KOPT-K1 (cell line): ENCODE measurements around the gene PSRC1.

Source experiments
- H3K27ac ChIP-seq: fragments of 200-600 bp; sonication (generic); 2 replicates; pipeline ENCODE4 v1.5.1; 2016; ENCODE audit warnings: antibody characterized with exemption, mild to moderate bottlenecking, low read depth, low read length; ENCODE audit not compliant: poor library complexity, severe bottlenecking
- H3K36me3 ChIP-seq: fragments of 200-600 bp; sonication (generic); 2 replicates; pipeline ENCODE4 v1.5.1; 2017; ENCODE audit warnings: antibody characterized with exemption, mild to moderate bottlenecking, low read length, moderate library complexity; ENCODE audit not compliant: insufficient read depth
- H3K9me3 ChIP-seq: fragments of 200-600 bp; sonication (generic); 2 replicates; pipeline ENCODE4 v1.5.1; 2017; ENCODE audit warnings: antibody characterized with exemption, low read length, mild to moderate bottlenecking; ENCODE audit not compliant: insufficient read depth, poor library complexity, severe bottlenecking

Gene PSRC1

DNA sequence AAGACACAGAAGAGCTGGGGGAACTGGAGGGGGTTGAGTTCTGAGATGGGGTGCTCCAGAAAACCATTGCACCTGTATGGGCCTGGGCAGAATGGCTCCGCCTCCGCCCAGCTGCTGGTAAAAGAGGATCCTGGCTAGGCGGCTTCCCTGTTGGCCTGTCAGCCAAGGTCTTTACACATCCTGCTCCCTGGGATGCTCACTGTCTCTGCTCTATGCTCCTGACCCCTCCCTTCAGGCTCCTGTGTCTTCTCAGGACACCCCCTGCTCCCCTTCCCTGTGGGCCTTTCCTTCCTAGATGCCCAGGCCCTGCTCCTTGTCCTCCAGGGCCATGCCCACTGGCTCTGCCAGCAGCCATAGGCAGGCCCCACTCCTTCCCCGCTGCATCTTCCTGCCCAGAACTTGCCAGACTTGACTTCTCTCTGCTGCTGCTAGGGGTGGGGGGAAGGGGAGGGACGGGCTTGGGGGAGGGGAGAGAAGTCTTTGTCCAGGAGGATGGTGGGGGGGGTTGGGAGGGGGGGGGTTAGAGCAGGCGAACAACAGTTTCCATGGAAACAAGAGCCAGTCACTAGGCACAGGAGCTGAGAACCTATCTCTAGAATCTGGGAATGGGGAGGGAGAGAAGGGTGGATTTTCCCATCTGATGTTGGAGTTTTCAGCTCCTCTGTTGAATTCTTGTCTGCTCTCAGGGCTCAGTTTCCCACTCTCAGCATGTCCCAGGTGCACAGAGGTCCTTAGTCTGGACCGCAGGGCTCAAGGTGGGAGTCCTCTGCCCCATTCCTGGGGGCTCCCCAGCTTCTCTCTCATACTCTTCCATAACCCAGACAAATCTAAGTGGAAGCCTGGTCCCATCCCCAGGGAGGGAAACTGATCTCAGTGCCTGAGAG lies 23.0 kb downstream of the PSRC1 start:
- no peaks in the 10 kb centered on the region for H3K9me3 ChIP-seq
- no peak overlapping the region for H3K27ac ChIP-seq
- H3K36me3 ChIP-seq = no peaks in the 10 kb centered on the region

DNA sequence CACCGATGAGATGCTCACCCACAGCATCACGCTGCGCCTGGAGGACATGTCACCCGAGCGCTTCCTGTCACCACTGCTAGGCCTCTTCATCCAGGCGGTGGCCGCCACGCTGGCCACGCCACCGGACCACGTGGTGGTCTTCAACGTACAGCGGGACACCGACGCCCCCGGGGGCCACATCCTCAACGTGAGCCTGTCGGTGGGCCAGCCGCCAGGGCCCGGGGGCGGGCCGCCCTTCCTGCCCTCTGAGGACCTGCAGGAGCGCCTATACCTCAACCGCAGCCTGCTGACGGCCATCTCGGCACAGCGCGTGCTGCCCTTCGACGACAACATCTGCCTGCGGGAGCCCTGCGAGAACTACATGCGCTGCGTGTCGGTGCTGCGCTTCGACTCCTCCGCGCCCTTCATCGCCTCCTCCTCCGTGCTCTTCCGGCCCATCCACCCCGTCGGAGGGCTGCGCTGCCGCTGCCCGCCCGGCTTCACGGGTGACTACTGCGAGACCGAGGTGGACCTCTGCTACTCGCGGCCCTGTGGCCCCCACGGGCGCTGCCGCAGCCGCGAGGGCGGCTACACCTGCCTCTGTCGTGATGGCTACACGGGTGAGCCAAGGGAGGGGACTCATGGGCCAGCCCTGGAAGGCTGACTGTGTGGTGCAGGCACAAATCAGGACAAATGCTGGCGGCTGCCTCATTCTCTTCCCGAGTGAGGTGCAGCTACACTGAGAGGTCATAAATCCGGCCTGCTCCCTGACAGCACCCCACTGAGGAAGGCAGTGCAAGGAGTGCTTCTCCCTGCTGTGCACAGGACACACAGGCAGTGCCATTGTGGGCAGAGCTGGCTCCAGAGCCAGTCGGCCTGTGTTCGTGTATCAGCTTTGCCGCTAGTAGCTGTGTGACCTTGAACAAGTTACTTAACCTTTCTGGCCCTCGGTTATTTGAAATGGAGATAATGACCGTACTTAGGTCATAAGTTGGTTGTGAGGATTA lies 24.2 kb downstream of the PSRC1 start:
- H3K36me3 ChIP-seq = no peaks in the 10 kb centered on the region

DNA sequence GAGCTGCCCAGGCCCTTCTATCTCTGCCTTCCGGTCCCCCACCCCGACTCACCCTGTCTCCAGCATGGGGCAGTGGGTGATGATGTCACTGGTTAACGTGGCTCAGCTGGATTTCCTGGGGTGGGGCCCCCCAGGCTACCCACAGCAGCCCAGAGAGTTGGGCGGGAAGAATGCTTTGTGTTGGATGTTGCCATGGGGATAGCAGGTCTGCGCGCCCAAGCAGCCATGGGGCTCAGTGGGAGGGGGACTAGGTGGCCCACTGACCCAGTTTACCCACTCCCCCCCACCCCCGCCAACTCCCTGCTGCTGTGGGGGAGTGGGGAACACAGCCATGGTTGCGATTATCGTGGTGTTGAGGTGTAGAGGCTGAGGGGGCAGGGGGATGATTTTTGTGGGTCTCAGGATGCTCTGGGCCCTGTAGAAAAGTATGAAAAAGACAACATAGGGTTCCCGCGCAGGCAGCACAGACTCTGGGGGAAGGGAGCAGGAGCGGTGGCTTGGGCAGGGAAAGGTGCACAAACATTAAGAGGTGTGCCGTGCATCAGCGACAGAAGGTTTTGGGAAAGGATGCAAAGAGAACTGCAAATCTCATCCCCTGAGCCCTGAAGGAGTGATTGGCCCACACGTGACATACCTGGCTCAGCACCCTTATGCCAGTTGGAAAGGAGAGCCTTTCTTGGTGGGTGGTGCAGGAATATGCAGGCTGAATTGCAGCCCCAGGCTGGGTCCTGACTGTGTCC lies 25.1 kb downstream of the PSRC1 start:
- H3K9me3 ChIP-seq = no peaks in the 10 kb centered on the region
- H3K27ac ChIP-seq = no peak overlapping the region
- H3K36me3 ChIP-seq = no peaks in the 10 kb centered on the region

More for the DNA sequence above, 24.2 kb downstream of the PSRC1 start:
- H3K9me3 ChIP-seq = no peaks in the 10 kb centered on the region
- H3K27ac ChIP-seq = no peak overlapping the region

DNA sequence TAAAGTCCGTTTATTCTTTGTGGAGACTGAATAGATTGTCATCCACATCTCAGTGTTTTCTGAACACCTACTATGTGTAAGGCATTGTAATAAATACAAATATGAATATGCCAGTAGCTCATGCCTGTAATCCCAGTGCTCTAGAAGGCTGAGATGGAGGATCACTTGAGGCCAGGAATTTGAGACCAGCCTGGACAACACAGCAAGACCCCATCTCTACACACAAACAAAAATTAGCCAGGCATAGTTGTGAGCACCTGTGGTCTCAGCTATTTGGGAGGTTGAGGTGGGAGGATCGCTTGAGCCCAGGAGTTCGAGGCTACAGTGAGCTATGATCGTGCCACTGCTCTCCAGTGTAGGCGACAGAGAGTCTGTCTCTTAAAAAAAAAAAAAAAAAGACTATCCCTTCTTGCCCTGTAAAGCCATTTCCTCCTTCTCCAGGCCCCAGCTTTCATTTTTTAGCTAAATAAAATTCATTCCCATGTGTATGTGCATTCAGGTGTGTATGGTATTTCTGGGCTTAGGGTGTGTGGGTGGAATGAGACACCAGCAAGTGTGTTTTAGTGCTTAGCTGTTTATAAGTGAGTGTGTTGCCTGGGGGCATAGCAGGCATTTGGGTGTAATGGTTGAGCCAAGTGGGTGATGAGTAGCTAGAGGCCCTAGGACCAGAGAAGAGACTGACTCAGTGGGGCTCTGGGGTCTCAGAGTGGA lies 25.8 kb downstream of the PSRC1 start:
- H3K9me3 ChIP-seq = no peaks in the 10 kb centered on the region
- no peaks in the 10 kb centered on the region for H3K36me3 ChIP-seq
- no peak overlapping the region for H3K27ac ChIP-seq

DNA sequence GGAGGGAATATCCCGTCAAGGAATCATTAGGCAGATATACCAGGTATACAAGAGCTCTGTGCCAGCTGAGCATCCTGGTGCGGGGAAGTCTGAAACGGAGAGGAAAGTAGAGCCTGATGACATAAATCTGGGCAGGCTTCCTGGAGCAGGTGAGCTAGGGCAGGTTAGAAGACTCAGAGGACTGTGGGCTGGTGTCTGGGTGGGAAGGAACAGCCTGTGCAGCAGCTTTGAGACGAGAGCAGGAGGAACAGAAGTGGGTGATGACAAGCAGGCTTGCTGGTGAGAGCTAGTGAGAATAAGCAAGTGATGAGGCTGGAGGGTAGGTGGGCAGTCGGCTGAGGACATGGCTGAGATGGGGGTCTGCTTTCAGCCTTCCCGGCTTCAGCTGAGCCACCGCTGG lies 26.9 kb downstream of the PSRC1 start:
- H3K27ac ChIP-seq = no peak overlapping the region
- no peaks in the 10 kb centered on the region for H3K9me3 ChIP-seq
- no peaks in the 10 kb centered on the region for H3K36me3 ChIP-seq

DNA sequence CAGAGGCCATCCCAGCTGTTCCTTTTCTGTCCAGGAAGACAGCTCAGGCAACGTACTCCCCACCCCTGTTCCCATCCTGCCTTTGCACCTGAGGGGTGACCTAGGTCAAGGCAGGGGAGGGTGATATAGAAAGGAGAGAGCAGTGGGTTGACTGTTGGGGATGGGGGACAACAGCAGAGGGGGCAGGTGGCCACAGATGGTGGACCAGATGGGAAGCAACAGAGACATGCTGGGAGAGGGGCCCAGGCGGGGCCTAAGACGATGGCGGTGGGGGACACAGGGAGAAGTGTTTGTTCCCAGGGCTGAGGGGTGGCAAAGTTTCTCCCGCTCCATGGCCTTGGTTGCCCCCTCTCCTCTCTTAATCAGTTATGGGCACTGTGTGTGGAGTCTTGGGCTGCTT lies 27.3 kb downstream of the PSRC1 start:
- no peak overlapping the region for H3K27ac ChIP-seq
- no peaks in the 10 kb centered on the region for H3K36me3 ChIP-seq
- no peaks in the 10 kb centered on the region for H3K9me3 ChIP-seq

DNA sequence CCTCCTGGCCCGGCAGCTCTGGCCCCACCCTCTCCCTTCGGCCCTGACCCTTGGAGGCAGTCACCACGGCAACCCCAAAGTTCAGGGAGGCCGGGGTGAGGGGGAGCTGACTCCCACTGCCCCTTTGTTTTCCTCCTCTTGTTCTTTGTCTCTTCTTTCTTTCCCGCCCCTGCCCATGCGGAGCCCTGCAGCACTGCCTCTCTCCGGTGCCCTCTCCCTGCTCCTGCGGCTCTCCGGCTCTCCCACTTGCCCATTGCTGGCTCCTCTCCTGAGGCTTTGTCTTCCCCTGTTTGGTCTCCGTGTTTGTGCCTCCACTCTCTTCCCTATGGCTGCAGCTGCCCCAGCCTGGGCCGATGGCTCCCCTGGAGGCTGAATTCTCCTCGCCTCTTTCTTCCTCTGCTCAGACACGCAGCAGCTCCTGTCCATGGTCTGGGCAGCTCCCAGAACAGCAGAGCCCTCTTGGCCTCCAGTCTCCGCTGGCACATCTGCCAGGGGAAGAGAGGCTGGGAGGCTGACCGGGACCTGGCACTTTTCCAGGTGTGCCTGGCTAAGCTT lies 27.8 kb downstream of the PSRC1 start:
- Histone ChIP-seq H3K36me3 (no peaks in the 10 kb centered on the region), H3K9me3 (no peaks in the 10 kb centered on the region), H3K27ac (no peak overlapping the region)

DNA sequence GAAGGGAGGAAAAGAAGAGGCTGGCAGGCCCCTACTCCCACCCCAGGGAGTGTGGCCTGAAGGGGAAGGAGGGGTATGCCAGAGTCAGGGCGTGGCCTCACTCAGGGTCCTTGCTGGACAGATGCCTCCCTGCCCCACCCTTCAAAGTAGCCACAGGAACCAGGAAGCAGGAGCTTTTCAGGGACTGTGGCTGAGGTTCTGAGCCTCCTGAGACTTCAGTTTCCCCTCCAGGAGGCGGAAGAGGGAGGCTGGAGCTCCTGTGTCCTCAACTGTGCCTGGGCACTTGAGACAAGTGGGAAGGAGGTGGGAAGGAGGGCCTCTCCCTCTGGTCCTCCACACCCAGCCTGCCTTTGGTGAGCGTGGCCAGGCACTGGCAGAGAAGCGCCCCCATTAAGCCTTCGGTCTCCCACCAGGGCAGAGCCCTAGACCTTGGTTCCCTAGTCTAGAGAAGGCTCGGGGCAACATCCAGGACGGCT lies 28.3 kb downstream of the PSRC1 start:
- Histone ChIP-seq H3K9me3 (no peaks in the 10 kb centered on the region), H3K27ac (no peak overlapping the region), H3K36me3 (no peaks in the 10 kb centered on the region)

DNA sequence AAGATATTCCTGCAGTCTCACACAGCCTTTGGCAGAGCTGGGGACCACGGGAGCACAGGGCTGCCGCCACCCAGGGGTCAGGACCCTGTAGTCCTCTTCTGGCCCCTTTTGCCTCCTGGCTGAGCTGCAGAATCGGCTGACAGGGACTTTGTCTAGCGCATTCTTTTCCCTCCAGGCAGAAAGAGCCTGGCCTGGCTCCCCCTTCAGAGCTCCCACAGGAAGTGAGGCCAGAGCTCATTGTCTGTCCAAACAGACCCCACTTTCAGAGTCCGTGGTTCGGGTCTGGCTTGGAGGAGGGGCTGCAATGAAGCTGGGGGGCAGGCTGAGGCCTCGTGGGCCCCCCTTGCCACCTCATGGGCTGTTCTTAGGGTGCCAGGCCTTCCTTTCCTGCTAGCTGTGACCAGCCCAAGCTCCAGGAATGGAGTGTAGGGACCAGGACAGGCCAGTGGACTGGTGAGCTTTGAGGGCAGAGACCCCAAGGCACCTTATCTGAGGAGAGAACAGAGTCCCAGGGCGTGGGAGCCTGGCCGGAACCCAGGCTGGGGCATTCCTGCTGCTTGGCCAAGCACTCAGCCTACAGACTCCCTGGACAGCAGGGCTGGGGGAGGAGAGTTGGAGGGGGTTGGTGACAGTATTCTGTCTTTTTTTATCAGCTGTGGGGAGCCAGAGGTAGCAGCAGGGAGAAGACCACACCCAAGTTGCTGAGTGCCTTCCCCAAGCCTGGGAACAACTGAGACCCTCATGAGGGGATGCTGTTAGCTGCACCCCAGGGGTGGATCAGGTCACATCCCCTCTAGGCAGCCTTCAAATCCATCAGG lies 28.9 kb downstream of the PSRC1 start:
- Histone ChIP-seq H3K27ac (no peak overlapping the region), H3K36me3 (no peaks in the 10 kb centered on the region)

DNA sequence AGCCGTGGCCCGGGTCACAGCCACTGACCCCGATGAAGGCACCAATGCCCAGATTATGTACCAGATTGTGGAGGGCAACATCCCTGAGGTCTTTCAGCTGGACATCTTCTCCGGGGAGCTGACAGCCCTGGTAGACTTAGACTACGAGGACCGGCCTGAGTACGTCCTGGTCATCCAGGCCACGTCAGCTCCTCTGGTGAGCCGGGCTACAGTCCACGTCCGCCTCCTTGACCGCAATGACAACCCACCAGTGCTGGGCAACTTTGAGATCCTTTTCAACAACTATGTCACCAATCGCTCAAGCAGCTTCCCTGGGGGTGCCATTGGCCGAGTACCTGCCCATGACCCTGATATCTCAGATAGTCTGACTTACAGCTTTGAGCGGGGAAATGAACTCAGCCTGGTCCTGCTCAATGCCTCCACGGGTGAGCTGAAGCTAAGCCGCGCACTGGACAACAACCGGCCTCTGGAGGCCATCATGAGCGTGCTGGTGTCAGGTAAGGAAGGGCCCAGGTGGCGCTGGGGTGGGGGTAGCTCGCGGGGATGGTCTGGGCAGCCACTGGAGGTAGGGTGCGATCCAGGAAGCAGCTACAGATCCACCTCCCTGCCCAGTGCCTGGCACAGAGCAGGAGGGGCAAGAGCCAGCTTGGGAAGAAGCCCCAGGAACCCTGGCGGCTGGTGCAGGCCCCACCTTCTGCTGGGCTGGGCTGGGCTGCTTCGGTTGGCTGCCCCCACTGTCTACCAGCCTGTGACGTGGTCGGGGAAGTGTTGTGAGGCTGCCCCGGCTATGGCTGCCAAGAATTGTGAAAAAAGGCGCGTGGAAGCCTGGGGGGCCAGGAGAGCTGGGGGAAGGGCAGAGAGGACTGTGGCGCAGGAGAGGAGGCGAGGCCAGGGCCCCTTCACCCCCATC lies 29.8 kb downstream of the PSRC1 start:
- Histone ChIP-seq H3K36me3 (no peaks in the 10 kb centered on the region), H3K9me3 (no peaks in the 10 kb centered on the region), H3K27ac (no peak overlapping the region)

More for the DNA sequence above, 28.9 kb downstream of the PSRC1 start:
- no peaks in the 10 kb centered on the region for H3K9me3 ChIP-seq

DNA sequence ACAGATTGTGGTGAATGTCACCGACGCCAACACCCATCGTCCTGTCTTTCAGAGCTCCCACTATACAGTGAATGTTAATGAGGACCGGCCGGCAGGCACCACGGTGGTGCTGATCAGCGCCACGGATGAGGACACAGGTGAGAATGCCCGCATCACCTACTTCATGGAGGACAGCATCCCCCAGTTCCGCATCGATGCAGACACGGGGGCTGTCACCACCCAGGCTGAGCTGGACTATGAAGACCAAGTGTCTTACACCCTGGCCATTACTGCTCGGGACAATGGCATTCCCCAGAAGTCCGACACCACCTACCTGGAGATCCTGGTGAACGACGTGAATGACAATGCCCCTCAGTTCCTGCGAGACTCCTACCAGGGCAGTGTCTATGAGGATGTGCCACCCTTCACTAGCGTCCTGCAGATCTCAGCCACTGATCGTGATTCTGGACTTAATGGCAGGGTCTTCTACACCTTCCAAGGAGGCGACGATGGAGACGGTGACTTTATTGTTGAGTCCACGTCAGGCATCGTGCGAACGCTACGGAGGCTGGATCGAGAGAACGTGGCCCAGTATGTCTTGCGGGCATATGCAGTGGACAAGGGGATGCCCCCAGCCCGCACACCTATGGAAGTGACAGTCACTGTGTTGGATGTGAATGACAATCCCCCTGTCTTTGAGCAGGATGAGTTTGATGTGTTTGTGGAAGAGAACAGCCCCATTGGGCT lies 30.6 kb downstream of the PSRC1 start:
- H3K9me3 ChIP-seq = no peaks in the 10 kb centered on the region
- H3K36me3 ChIP-seq = no peaks in the 10 kb centered on the region
- H3K27ac ChIP-seq = no peak overlapping the region
